GM19193 (cell line): ENCODE results near the gene BMPER.

ENCODE experiments used
- POLR2A ChIP-seq: IDR thresholded peaks from 4 replicates; pipeline ENCODE4 v1.6.1; 2011; ENCODE audit not compliant: insufficient read depth, insufficient read length; ENCODE audit errors: extremely low read depth

The BMPER gene

GRCh38 chr7:34153656-34154270 is 248.4 kb downstream of the BMPER start:
- TF ChIP-seq POLR2A: no peak

- no peak for TF ChIP-seq POLR2A
These were observed 250.0 kb downstream of the BMPER start for GRCh38 chr7:34155220-34155908.

GRCh38 chr7:34156336-34156735 is 251.0 kb downstream of the BMPER start:
- no peak for TF ChIP-seq POLR2A

- no peak for TF ChIP-seq POLR2A
These were observed 251.8 kb downstream of the BMPER start for GRCh38 chr7:34157137-34157536.

- no peak for TF ChIP-seq POLR2A
These were observed 253.2 kb downstream of the BMPER start for GRCh38 chr7:34158368-34159153.

- no peak for TF ChIP-seq POLR2A
These were observed 255.0 kb downstream of the BMPER start for GRCh38 chr7:34160261-34160752.

GRCh38 chr7:34162027-34162565 is 256.8 kb downstream of the BMPER start:
- no peak for TF ChIP-seq POLR2A

- TF ChIP-seq POLR2A: no peak
These were observed 257.3 kb downstream of the BMPER start for GRCh38 chr7:34162677-34163076.

GRCh38 chr7:34163956-34164355 is 258.6 kb downstream of the BMPER start:
- TF ChIP-seq POLR2A: no peak

- TF ChIP-seq POLR2A: no peak
These were observed 260.1 kb downstream of the BMPER start for GRCh38 chr7:34165466-34165865.

GRCh38 chr7:34165927-34166550 is 260.7 kb downstream of the BMPER start:
- TF ChIP-seq POLR2A: no peak

GRCh38 chr7:34168013-34168412 is 262.7 kb downstream of the BMPER start:
- no peak for TF ChIP-seq POLR2A

GRCh38 chr7:34175837-34176236 is 270.5 kb downstream of the BMPER start:
- TF ChIP-seq POLR2A: no peak

- TF ChIP-seq POLR2A: no peak
These were observed 272.1 kb downstream of the BMPER start for GRCh38 chr7:34177476-34177875.

GRCh38 chr7:34181271-34181958 is 276.1 kb downstream of the BMPER start:
- TF ChIP-seq POLR2A: no peak

- TF ChIP-seq POLR2A: no peak
These were observed 279.1 kb downstream of the BMPER start for GRCh38 chr7:34184466-34184865.
